UCSD-AML1 (cell line): ENCODE measurements around the gene HMOX2.
A peak's percentile ranks its signal among the peaks of the same experiment; 100 is the strongest.

Source experiments
- DNase-seq: peaks from one replicate; lab custom pipeline; 2025; ENCODE audit not compliant: unreplicated experiment; lab: John Stamatoyannopoulos, UW

HMOX2 gene, protein sequence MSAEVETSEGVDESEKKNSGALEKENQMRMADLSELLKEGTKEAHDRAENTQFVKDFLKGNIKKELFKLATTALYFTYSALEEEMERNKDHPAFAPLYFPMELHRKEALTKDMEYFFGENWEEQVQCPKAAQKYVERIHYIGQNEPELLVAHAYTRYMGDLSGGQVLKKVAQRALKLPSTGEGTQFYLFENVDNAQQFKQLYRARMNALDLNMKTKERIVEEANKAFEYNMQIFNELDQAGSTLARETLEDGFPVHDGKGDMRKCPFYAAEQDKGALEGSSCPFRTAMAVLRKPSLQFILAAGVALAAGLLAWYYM

GRCh38 chr16:4475880-4476788 lies at the start of gene HMOX2:
HMOX2 (plus strand) TSS chr16:4476398; CDS start chr16:4505525, 29,127 bp downstream.
- peak; percentile 95 for DNase-seq

DNA sequence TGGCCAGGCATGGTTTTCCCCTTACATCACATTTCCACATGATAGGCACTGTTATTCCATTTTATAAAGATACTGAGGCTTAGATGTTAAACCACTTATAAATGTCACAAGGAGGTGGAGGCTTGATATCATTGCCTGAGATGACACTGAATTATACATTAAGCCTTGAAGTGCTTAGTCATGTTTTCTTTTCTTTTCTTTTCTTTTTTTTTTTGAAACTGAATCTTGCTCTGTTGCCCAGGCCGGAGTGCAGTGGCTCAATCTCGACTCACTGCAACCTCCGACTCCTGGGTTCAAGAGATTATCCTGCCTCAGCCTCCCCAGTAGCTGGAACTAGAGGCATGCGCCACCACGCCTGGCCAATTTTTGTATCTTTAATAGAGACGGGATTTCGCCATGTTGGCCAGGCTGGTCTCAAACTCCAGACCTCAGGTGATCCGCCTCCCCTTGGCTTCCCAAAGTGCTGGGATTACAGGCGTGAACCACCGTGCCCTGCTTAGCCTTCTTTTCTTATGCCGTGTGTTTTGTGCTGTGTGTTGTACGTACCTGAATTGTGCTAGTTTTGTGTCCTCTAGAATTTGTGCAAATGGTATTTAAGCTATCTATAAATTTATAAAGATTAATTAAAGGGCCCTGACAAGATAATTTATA lies 49.4 kb upstream of the HMOX2 start:
- DNase-seq: no peak

GRCh38 chr16:4428500-4428899 lies 47.7 kb upstream of the HMOX2 start:
- no peak for DNase-seq

DNA sequence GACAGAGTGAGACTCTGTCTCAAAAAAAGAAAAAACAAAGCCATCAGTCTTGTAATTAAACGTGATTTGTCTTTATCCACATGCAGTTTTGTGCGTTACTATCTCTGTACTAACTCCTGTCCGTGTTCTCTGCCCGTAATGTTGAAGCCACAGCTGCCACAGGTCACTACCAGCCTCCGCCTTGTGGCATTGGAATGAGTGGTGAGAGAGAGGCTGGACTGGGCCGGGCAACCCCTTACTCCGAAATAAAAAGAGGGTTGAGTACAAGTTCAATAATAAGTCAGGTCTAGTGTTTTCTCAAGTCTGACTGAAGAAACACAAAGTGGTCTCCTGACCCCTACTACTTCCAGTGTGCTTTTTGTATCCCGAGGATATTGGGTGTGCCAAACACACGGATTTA lies 45.2 kb upstream of the HMOX2 start:
- DNase-seq: no peak

- DNase-seq: no peak
These were observed 43.0 kb upstream of the HMOX2 start for GRCh38 chr16:4433228-4433627.

DNA sequence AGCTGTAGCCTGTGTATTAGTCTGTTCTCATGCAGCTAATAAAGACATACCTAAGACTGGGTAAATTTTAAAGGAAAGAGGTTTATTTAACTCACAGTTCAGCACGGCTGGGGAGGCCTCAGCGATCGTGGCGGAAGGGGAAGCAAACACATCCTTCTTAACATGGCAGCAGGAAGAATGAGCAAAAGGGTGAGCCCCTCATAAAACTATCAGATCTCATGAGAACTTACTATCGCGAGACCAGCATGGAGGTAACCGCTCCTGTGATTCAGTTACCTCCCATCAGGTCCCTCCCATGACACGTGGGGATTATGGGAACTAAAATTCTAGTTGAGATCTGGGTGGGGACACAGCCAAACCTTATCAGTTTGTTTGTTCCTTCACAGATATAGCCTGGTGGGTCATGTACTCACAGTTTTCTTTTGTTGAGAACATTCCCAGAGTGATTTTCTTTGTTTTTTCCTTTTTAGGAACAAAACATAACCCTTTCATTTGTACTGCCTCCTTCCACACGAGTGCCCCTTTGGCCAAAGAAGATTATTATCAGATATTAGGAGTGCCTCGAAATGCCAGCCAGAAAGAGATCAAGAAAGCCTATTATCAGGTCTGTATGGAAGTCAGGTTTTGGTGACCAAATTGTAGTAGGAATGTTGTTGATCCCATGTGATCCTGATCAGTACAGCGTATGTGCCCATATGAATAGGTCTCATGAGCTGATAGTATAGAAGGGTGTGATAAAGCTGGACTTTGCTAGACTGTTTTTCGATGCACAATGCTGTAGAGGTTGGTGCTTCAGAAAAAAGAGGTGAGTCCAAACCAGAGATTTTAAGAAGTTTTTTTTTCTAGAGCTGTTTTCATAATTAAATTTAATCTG lies 42.0 kb upstream of the HMOX2 start:
- no peak for DNase-seq

DNA sequence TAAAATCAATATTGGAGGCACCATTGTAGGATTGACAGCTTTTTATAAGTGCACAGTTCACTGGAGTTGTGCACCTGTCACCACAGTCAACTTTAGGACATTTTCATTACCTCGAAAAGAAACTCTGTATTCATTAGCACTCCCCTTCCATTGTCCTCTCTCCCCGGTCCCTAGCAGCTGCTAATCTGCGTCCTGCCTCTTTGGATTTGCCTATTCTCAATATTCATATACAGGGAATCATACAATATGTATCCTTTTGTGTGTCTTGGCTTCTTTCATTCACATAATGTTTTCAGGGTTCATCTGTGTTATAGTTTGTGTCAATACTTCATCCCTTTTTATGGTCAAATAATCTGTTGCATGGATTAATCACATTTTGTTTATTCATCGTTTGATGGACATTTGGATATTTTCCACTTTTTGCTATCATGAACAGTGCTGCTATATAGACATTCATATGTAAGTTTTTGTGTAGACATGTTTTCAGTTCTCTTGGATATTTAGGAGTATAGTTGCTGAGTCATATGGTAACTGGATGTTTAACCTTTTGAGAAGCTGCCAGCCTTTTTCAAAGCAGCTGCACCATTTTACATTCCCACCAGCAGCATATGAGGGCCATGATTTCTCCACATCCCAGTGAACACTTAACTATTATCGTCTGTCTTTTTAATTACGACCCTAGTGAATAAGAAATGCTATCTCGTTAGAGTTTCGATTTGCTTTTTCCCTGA lies 40.7 kb upstream of the HMOX2 start:
- DNase-seq: no peak

GRCh38 chr16:4437366-4437765 lies 38.8 kb upstream of the HMOX2 start:
- DNase-seq: no peak

DNA sequence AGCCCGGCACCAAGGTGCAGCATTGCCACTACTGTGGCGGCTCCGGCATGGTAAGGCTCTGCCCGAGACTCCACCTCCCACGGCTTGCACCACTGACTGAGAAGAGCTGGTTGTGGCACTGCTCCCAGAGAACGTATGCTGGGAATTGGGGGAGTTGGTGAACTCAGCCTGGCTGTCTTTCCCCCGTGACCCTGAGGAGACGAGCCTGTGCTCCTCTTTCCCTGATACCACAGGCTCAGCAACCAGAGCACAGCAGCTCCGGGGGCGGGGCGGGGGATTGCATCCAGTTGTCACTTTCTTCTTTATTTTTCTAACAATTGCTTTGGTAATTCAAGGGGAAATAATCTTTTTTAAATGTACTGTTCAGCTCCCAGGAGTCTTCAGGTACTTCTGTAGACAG lies 33.8 kb upstream of the HMOX2 start:
- no peak for DNase-seq

GRCh38 chr16:4443271-4443670 lies 32.9 kb upstream of the HMOX2 start:
- DNase-seq: no peak

DNA sequence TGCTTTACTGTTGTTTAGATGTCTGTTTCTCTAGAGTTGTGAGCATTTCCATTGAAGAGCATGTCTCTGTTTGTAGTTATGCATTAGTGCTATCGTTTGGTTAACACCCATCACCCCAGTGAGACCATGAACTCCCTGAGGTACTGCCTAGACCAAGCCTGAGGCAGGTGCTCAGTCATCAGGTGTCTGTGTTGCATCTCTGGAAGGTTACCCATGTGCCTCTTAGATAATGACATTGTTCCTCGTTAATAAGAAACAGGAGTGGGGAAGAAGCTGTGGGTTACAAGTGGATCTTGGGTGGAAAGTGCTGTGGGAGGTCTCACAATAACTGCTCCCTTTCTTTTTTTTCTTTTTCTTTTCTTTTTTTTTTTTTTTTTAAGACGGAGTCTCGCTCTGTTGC lies 32.2 kb upstream of the HMOX2 start:
- DNase-seq: no peak

DNA sequence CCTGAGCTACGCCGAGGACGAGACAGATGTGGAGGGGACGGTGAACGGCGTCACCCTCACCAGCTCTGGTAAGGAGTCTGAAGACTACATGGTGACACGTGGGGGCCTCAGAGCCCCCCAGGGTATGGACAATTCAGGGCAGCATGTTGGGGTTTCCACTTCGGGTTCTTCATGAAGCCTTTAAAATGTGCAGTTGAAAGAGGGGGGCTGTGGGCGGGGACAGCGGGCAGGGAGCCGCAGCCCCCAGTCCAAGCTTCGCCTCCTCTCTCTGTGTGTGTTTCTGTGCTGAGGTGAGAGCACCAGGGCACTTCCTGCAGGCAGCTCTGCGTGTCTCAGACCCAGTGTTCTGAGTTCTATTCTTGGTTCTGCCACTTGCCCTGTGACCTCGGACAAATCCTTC lies 25.8 kb upstream of the HMOX2 start:
- no peak for DNase-seq

- DNase-seq: no peak
These were observed 25.2 kb upstream of the HMOX2 start for GRCh38 chr16:4450931-4451519.

GRCh38 chr16:4452674-4453073 lies 23.5 kb upstream of the HMOX2 start:
- no peak for DNase-seq

- no peak for DNase-seq
These were observed 21.6 kb upstream of the HMOX2 start for GRCh38 chr16:4454623-4455022.

DNA sequence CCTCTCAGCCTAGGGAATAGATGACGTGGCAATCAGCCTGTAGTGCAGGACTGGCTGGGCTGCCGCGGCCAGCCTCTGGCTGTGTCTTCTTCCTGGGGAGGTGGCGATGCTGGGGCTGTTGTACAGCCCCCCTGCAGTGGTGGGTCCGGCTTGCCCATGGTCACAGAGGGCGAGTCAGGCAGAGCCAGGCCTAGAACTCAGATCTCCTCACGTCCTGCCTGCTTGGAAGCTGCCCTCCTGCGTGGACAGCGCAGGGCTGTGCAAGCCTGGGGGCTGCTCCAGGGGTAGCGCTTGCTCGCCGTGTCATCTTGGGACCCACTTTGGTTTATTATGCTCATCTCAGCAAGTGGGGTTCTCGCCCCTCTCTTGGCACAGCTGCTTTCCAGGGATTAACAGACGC lies 21.1 kb upstream of the HMOX2 start:
- DNase-seq: no peak

GRCh38 chr16:4455951-4456350 lies 20.2 kb upstream of the HMOX2 start:
- DNase-seq: no peak

GRCh38 chr16:4460936-4461249 lies 15.3 kb upstream of the HMOX2 start:
- DNase-seq: no peak

- no peak for DNase-seq
These were observed 14.7 kb upstream of the HMOX2 start for GRCh38 chr16:4461250-4462085.
